Tibial nerve (tissue), 4 donors: Measurements from ENCODE around the gene ZBTB20. TPM values are rescaled to one million over a fixed set of nuclear protein-coding genes. Genes with fewer than 3 reads are reported as not detected.

Experiments used
- DNase-seq, 2 donors: peaks; one replicate each; pipeline ENCODE4 v3.0.0-alpha.2; 2019; ENCODE audit warnings: low spot score in 2 of 2
- H3K27ac ChIP-seq, 4 donors: fragments of 200-600 bp; sonication (generic) in 3 of 4; one replicate each; pipeline ENCODE4 v1.5.1; 2017 to 2019; ENCODE audit warnings: mild to moderate bottlenecking in 1 of 4
- H3K27me3 ChIP-seq, 2 donors: fragments of 200-600 bp; sonication (generic) in 1 of 2; one replicate each; pipeline versions ENCODE4 v1.5.1 to v1.6.0; 2017 to 2019
- H3K36me3 ChIP-seq, 3 donors: fragments of 200-600 bp; sonication (generic); one replicate each; pipeline ENCODE4 v1.5.1; 2018 to 2019
- H3K4me1 ChIP-seq, 4 donors: fragments of 200-600 bp; sonication (generic) in 3 of 4; one replicate each; pipeline ENCODE4 v1.5.1; 2017 to 2019
- H3K4me3 ChIP-seq, 4 donors: fragments of 200-600 bp; sonication (generic) in 3 of 4; one replicate each; pipeline ENCODE4 v1.5.1; 2017 to 2019; ENCODE audit warnings: mild to moderate bottlenecking in 1 of 4, moderate library complexity in 1 of 4
- H3K9me3 ChIP-seq, 4 donors: fragments of 200-600 bp; sonication (generic) in 3 of 4; one replicate each; pipeline ENCODE4 v1.5.1; 2017 to 2019
- EP300 ChIP-seq, 2 donors: sonication (generic); formaldehyde crosslinking; IDR thresholded peaks; one replicate each; pipeline ENCODE4 v1.6.1; 2017; ENCODE audit warnings: antibody characterized with exemption in 2 of 2, mild to moderate bottlenecking in 1 of 2
- POLR2A ChIP-seq, 2 donors: fragments of 450-650 bp; IDR thresholded peaks; one replicate each; pipeline ENCODE4 v1.6.1; 2017; ENCODE audit warnings: antibody characterized with exemption in 2 of 2, mild to moderate bottlenecking in 2 of 2, moderate library complexity in 2 of 2
- WGBS, 2 donors: methylation state at CpG; one replicate each; pipeline ENCODE4 v1.1.5; 2018; 5-methylcytosine and 5-hydroxymethylcytosine counted together
- total RNA-seq, 4 donors: library from RNA; depleted of rRNA; stranded (reverse); fragments of >200 nt; gene quantifications; one replicate each; pipeline ENCODE4 v1.1.0, GENCODE V29; 2016
- TF ChIP-seq, protein P1 (sequence below), 5 experiments: fragments of 200-600 bp in 3 of 5; fragments of 450-650 bp in 2 of 5; sonication (generic) in 3 of 5; IDR thresholded peaks; one replicate each; pipeline ENCODE4 v1.5.1; 2016 to 2019; ENCODE audit warnings: antibody characterized with exemption in 5 of 5, mild to moderate bottlenecking in 3 of 5, moderate library complexity in 2 of 5

Gene ZBTB20
- total RNA-seq, 4 donors from 2014 or later, result 63.3 to 127 (median 102) TPM

DNA sequence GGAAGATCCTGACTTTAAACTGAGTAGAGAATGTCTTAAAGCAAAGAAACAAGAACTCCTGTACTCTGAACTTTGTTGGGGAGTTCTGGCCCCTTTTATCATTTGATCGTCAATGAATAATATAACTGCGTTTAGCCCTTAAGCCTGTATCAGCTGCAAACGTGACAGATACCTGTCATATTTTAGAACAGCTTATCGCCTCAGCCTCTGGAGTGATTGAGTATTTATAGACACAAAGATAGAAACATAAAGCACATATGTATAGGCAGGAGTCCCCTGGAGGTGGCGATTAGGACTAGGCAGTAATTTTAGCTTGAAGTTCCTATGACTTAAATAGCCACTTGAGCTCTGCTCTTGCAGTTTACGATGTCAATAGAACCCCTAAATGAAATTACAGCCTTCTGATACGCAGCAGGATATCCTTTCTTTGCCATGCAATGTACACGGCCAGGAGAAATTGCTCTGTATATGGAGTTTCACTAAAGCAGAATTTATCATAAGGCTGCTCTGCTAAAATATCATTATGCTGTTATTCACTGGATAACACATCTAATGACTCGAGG lies 531.5 kb downstream of the ZBTB20 start:
- 82 to 85% methylated on average over 9 of the region's 9 CpGs for WGBS, 2 donors
- H3K27me3 ChIP-seq, result no peaks in the 10 kb centered on the region
- peaks cover 0 to 28% (median 0%) of the 10 kb centered on the region in 4 donors for H3K4me1 ChIP-seq
- H3K9me3 ChIP-seq, result no peaks in the 10 kb centered on the region
- TF ChIP-seq POLR2A (IDR thresholded peaks at IDR 0.05), result no peak
- TF ChIP-seq, protein P1, sequence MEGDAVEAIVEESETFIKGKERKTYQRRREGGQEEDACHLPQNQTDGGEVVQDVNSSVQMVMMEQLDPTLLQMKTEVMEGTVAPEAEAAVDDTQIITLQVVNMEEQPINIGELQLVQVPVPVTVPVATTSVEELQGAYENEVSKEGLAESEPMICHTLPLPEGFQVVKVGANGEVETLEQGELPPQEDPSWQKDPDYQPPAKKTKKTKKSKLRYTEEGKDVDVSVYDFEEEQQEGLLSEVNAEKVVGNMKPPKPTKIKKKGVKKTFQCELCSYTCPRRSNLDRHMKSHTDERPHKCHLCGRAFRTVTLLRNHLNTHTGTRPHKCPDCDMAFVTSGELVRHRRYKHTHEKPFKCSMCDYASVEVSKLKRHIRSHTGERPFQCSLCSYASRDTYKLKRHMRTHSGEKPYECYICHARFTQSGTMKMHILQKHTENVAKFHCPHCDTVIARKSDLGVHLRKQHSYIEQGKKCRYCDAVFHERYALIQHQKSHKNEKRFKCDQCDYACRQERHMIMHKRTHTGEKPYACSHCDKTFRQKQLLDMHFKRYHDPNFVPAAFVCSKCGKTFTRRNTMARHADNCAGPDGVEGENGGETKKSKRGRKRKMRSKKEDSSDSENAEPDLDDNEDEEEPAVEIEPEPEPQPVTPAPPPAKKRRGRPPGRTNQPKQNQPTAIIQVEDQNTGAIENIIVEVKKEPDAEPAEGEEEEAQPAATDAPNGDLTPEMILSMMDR (IDR thresholded peaks at IDR 0.05), result no peak
- TF ChIP-seq EP300 (IDR thresholded peaks at IDR 0.05), result no peak
- no peak overlapping the region for H3K27ac ChIP-seq
- H3K4me3 ChIP-seq, result no peak overlapping the region
- no peaks in the 10 kb centered on the region for H3K36me3 ChIP-seq
- no peak for DNase-seq

DNA sequence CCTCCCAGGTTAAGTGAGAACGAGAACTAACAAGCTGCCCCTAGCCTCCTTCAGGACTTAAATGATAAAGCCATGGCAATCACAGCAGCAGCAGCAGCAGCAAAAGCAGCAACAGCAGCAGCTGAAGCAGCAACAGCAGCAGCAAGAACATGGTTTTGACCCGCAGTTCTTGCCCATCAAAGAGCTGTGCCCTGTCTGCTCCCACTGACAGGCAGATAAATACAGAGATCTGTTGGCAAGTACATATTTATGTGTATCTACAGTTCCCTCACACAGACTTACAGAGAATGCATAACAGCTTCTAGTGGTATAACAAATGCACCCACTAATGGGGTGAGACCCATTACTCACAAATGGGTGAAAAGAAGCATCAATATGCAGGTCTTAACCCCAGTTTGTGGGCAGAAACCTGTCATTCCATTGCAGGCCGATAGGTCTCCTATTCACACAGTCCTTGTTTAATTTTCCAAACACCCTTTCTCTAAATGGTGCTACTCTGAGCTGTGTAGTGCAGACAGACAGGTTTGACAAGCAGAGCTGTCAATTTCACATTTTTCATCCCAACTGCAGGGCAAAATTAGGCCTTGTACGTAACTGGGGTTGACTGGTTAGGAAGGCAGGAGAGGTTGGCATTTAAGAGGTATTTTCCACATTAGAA lies 537.0 kb downstream of the ZBTB20 start:
- DNase-seq, result no peak
- Histone ChIP-seq H3K4me1 (peaks cover 0 to 34% (median 5%) of the 10 kb centered on the region in 4 donors), H3K4me3 (no peak overlapping the region), H3K27me3 (no peaks in the 10 kb centered on the region), H3K27ac (no peak overlapping the region), H3K9me3 (no peaks in the 10 kb centered on the region), H3K36me3 (no peaks in the 10 kb centered on the region)
- no peak for TF ChIP-seq EP300 (IDR thresholded peaks at IDR 0.05)
- TF ChIP-seq POLR2A (IDR thresholded peaks at IDR 0.05), result no peak
- TF ChIP-seq, protein P1 (IDR thresholded peaks at IDR 0.05), result no peak
- 84 to 90% methylated on average over 4 of the region's 4 CpGs for WGBS, 2 donors

DNA sequence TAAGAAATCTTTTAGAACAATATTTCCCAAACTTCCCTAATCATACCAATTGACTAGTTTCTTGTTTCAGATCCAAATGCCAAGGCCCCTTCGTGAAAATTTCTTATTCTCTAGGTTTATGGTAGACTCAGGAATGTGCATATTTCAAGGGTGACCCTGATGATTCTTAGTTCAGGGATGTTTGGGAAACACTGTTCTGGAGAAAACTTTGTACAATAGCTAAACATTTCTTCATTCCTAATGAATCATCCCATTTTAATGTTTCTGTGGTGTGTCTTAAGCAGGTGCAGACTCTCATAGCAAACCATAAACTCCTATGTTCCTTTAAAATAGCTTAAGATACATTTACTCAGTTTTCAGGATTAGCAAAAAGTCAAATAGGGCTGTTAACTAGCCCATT lies 538.8 kb downstream of the ZBTB20 start:
- WGBS, 2 donors, result 33 to 38% methylated on average over 1 of the region's 1 CpG

DNA sequence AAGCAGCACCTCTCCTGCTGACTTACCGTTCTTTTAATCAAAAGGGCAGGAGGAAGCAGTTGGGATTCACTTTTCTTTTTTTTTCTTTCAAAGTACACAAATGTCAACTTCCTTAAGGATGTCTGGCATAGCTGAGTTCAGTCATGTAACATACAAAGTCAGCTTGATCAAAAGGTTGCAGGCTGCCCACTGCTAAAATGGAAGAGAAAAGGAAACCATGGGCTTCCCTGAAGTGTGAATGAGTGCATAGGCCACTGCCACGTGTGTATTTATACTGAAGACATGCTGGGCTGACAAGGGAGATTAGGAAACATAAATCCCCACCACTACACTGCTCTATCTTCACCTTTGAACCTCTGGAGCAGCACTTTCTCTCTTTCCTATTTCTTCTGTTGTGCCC lies 540.8 kb downstream of the ZBTB20 start:
- peaks cover 0 to 34% (median 5%) of the 10 kb centered on the region in 4 donors for H3K4me1 ChIP-seq
- no peaks in the 10 kb centered on the region for H3K9me3 ChIP-seq
- no peaks in the 10 kb centered on the region for H3K27me3 ChIP-seq
- 23 to 30% methylated on average over 2 of the region's 2 CpGs for WGBS, 2 donors
- peak overlapping the region in 1 of 4 donors; percentile 13 for H3K27ac ChIP-seq
- H3K4me3 ChIP-seq, result no peak overlapping the region
- TF ChIP-seq POLR2A (IDR thresholded peaks at IDR 0.05), result no peak
- TF ChIP-seq, protein P1 (IDR thresholded peaks at IDR 0.05), result no peak
- no peak for TF ChIP-seq EP300 (IDR thresholded peaks at IDR 0.05)
- no peak for DNase-seq
- no peaks in the 10 kb centered on the region for H3K36me3 ChIP-seq

More for the DNA sequence above, 538.8 kb downstream of the ZBTB20 start:
- Histone ChIP-seq H3K4me3 (no peak overlapping the region), H3K9me3 (no peaks in the 10 kb centered on the region), H3K4me1 (peaks cover 0 to 34% (median 5%) of the 10 kb centered on the region in 4 donors), H3K27me3 (no peaks in the 10 kb centered on the region), H3K36me3 (no peaks in the 10 kb centered on the region), H3K27ac (no peak overlapping the region)
- no peak for DNase-seq
- no peak for TF ChIP-seq POLR2A (IDR thresholded peaks at IDR 0.05)
- TF ChIP-seq, protein P1 (IDR thresholded peaks at IDR 0.05), result no peak
- TF ChIP-seq EP300 (IDR thresholded peaks at IDR 0.05), result no peak

DNA sequence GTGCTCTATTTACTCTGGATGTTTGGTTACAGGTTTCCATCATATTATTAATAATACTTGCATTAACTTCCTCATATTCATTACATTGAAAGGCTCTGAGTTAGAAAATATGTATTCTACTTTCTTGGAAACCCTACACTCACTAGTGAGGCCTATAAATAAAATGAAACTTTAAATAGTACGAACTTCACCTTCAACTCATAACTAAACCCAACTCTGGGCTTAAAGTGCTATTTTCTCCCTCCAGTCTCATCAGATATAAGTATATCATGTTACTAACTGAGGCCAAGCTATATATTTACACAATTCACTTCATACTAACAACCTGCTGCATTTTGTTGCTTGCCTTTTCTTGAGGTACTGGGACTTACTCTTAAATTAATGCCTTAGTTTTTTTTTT lies 546.5 kb downstream of the ZBTB20 start:
- 77 to 80% methylated on average over 1 of the region's 1 CpG for WGBS, 2 donors
- Histone ChIP-seq H3K4me1 (peaks cover 0 to 23% (median 6%) of the 10 kb centered on the region in 4 donors), H3K27ac (no peak overlapping the region), H3K9me3 (no peaks in the 10 kb centered on the region), H3K4me3 (no peak overlapping the region), H3K27me3 (no peaks in the 10 kb centered on the region), H3K36me3 (no peaks in the 10 kb centered on the region)
- DNase-seq, result no peak
- no peak for TF ChIP-seq EP300 (IDR thresholded peaks at IDR 0.05)
- TF ChIP-seq, protein P1 (IDR thresholded peaks at IDR 0.05), result no peak
- no peak for TF ChIP-seq POLR2A (IDR thresholded peaks at IDR 0.05)
